Sigmoid colon (tissue), 7 donors: Measurements from ENCODE around the gene TSC2. TPM values are rescaled to one million over a fixed set of nuclear protein-coding genes. Genes with fewer than 3 reads are reported as not detected.

Source experiments
- DNase-seq: peaks from one replicate; pipeline ENCODE4 v3.0.0-alpha.2; 2019
- H3K27ac ChIP-seq, 4 donors: fragments of 200-600 bp; sonication (generic); one replicate each; pipeline ENCODE4 v1.5.1; 2016 to 2019; ENCODE audit warnings: mild to moderate bottlenecking in 1 of 4
- H3K27me3 ChIP-seq, 3 donors: fragments of 200-600 bp; sonication (generic); one replicate each; pipeline ENCODE4 v1.5.1; 2019; ENCODE audit warnings: mild to moderate bottlenecking in 1 of 3
- H3K36me3 ChIP-seq, 4 donors: fragments of 200-600 bp; sonication (generic); one replicate each; pipeline ENCODE4 v1.5.1; 2016 to 2019
- H3K4me1 ChIP-seq, 4 donors: fragments of 200-600 bp; sonication (generic); one replicate each; pipeline ENCODE4 v1.5.1; 2017 to 2019
- H3K4me3 ChIP-seq, 4 donors: fragments of 200-600 bp; sonication (generic); one replicate each; pipeline ENCODE4 v1.5.1; 2017 to 2019; ENCODE audit warnings: mild to moderate bottlenecking in 2 of 4, moderate library complexity in 1 of 4
- H3K9me3 ChIP-seq, 4 donors: fragments of 200-600 bp in 3 of 4; sonication (generic) in 3 of 4; one replicate each; pipeline versions ENCODE4 v1.5.1 to v1.6.1; 2013 to 2019
- CTCF ChIP-seq, 4 experiments: fragments of 450-650 bp in 3 of 4; fragments of 200-600 bp in 1 of 4; IDR thresholded peaks; one replicate each; pipeline ENCODE4 v1.5.1; 2016 to 2019; ENCODE audit warnings: antibody characterized with exemption in 4 of 4, mild to moderate bottlenecking in 3 of 4, moderate library complexity in 2 of 4
- EP300 ChIP-seq, 4 donors: sonication (generic); formaldehyde crosslinking; IDR thresholded peaks; one replicate each; pipeline ENCODE4 v1.6.1; 2017; ENCODE audit warnings: antibody characterized with exemption in 4 of 4
- POLR2A ChIP-seq, 2 donors: fragments of 450-650 bp; IDR thresholded peaks; one replicate each; pipeline ENCODE4 v1.6.1; 2016; ENCODE audit warnings: antibody characterized with exemption in 2 of 2, mild to moderate bottlenecking in 2 of 2, moderate library complexity in 2 of 2
- POLR2AphosphoS5 ChIP-seq, 4 donors: sonication (generic); formaldehyde crosslinking; IDR thresholded peaks; one replicate each; pipeline ENCODE4 v1.6.1; 2017; ENCODE audit warnings: antibody characterized with exemption in 4 of 4
- WGBS, 2 donors: extraction: QIAGEN DNeasy Blood & Tissue Kit; methylation state at CpG; one replicate each; pipeline ENCODE4 v1.1.7; 2013; 5-methylcytosine and 5-hydroxymethylcytosine counted together
- intact Hi-C: fragments of 100-400 bp; cut with DNase I; formaldehyde crosslinking; loops from one replicate; pipeline ENCODE4 v1.15.1; 2023
- polyA plus RNA-seq, 3 donors: library from polyadenylated mRNA; stranded (reverse); fragments of 200-250 nt; gene quantifications; one replicate each; pipeline ENCODE4 v1.2.3, GENCODE V29; 2013
- total RNA-seq, 4 donors: library from RNA; depleted of rRNA; stranded (reverse); fragments of >200 nt; gene quantifications; one replicate each; pipeline ENCODE4 v1.1.0, GENCODE V29; 2016
- donor health status: healthy with polysubstance abuse.
- donor health status: Bipolar disorder and iron deficiency.
- donor health status: healthy.

Gene TSC2
- total and polyA plus RNA-seq, 7 donors = 16.9 to 80.9 (median 34.6) TPM

- Histone ChIP-seq H3K4me3 (no peak overlapping the region), H3K27ac (peak overlapping the region; percentile 42 to 61 (median 50)), H3K27me3 (no peaks in the 10 kb centered on the region), H3K9me3 (no peaks in the 10 kb centered on the region), H3K36me3 (peaks cover 13 to 81% (median 39%) of the 10 kb centered on the region in 4 donors), H3K4me1 (peaks cover 0 to 27% (median 22%) of the 10 kb centered on the region in 4 donors)
- intact Hi-C loops = no loop called here
- no peak for DNase-seq
- 89 to 93% methylated on average over 35 of the region's 35 CpGs for WGBS, 2 donors
- no peak for TF ChIP-seq CTCF (IDR thresholded peaks at IDR 0.05)
- TF ChIP-seq POLR2AphosphoS5 (IDR thresholded peaks at IDR 0.05) = no peak
- TF ChIP-seq EP300 (IDR thresholded peaks at IDR 0.05) = no peak
- no peak for TF ChIP-seq POLR2A (IDR thresholded peaks at IDR 0.05)
Measured at GRCh38 chr16:2081201-2082084, 33.7 kb downstream of the TSC2 start.

GRCh38 chr16:2082171-2082982, 34.6 kb downstream of the TSC2 start:
- Histone ChIP-seq H3K36me3 (peaks cover 13 to 81% (median 38%) of the 10 kb centered on the region in 4 donors), H3K4me1 (peaks cover 0 to 27% (median 22%) of the 10 kb centered on the region in 4 donors), H3K27me3 (no peaks in the 10 kb centered on the region), H3K4me3 (no peak overlapping the region), H3K9me3 (no peaks in the 10 kb centered on the region), H3K27ac (peak overlapping the region; percentile 42 to 61 (median 50))
- peak in 3 of 4 donors; percentile 31 to 42 (median 36) for TF ChIP-seq POLR2AphosphoS5 (IDR thresholded peaks at IDR 0.05)
- TF ChIP-seq EP300 (IDR thresholded peaks at IDR 0.05) = no peak
- peak; percentile 85 for DNase-seq
- intact Hi-C loops = no loop called here
- WGBS, 2 donors = 72 to 78% methylated on average over 32 of the region's 32 CpGs

GRCh38 chr16:2082983-2083364, 35.2 kb downstream of the TSC2 start:
- Histone ChIP-seq H3K4me1 (peaks cover 0 to 27% (median 22%) of the 10 kb centered on the region in 4 donors), H3K9me3 (no peaks in the 10 kb centered on the region), H3K36me3 (peaks cover 13 to 81% (median 36%) of the 10 kb centered on the region in 4 donors), H3K4me3 (no peak overlapping the region), H3K27ac (peak overlapping the region; percentile 42 to 61 (median 50)), H3K27me3 (no peaks in the 10 kb centered on the region)
- TF ChIP-seq POLR2A (IDR thresholded peaks at IDR 0.05) (no peak), POLR2AphosphoS5 (IDR thresholded peaks at IDR 0.05) (peak in 1 of 4 donors; percentile 3)
- no peak for DNase-seq
- intact Hi-C loops = no loop called here
- WGBS, 2 donors = 62 to 83% methylated on average over 16 of the region's 16 CpGs

GRCh38 chr16:2083409-2083808, 35.6 kb downstream of the TSC2 start:
- TF ChIP-seq CTCF (IDR thresholded peaks at IDR 0.05) (no peak), POLR2AphosphoS5 (IDR thresholded peaks at IDR 0.05) (peak in 1 of 4 donors; percentile 0), EP300 (IDR thresholded peaks at IDR 0.05) (no peak)
- H3K27ac ChIP-seq = peak overlapping the region in 3 of 4 donors; percentile 42 to 61 (median 54)
- intact Hi-C loops = no loop called here
- H3K9me3 ChIP-seq = no peaks in the 10 kb centered on the region
- DNase-seq = no peak
- no peaks in the 10 kb centered on the region for H3K27me3 ChIP-seq
- 86 to 91% methylated on average over 19 of the region's 19 CpGs for WGBS, 2 donors
- H3K4me3 ChIP-seq = no peak overlapping the region
- peaks cover 0 to 27% (median 22%) of the 10 kb centered on the region in 4 donors for H3K4me1 ChIP-seq
- H3K36me3 ChIP-seq = peaks cover 13 to 81% (median 38%) of the 10 kb centered on the region in 4 donors

- H3K4me3 ChIP-seq = no peak overlapping the region
- H3K9me3 ChIP-seq = no peaks in the 10 kb centered on the region
- WGBS, 2 donors = 95% methylated on average over 44 of the region's 44 CpGs
- TF ChIP-seq EP300 (IDR thresholded peaks at IDR 0.05) = no peak
- H3K4me1 ChIP-seq = peaks cover 0 to 27% (median 22%) of the 10 kb centered on the region in 4 donors
- peaks cover 11 to 81% (median 36%) of the 10 kb centered on the region in 4 donors for H3K36me3 ChIP-seq
- intact Hi-C loops = no loop called here
- no peak for DNase-seq
- peak overlapping the region in 3 of 4 donors; percentile 42 to 61 (median 54) for H3K27ac ChIP-seq
- no peaks in the 10 kb centered on the region for H3K27me3 ChIP-seq
Measured at GRCh38 chr16:2083876-2084780, 36.3 kb downstream of the TSC2 start.
